Activated T-cell treated with anti-CD3 and anti-CD28 coated beads for 24 hours (primary cell): ENCODE results near the gene ZNF195.
"Not testable (repeated sequence)": the region's sequence is repeated elsewhere in the genome, so short reads cannot be mapped to it uniquely, and the experiment has no call there.

Source experiments
- DNase-seq: peaks from one replicate; pipeline ENCODE4 v3.0.0-alpha.2; 2020; ENCODE audit warnings: low read depth

ZNF195 gene

GRCh38 chr11:3347127-3347526, 31.8 kb downstream of the ZNF195 start:
- DNase-seq: no peak

- DNase-seq: no peak
These were observed 32.4 kb downstream of the ZNF195 start for GRCh38 chr11:3346587-3346986.

GRCh38 chr11:3345736-3346135, 33.2 kb downstream of the ZNF195 start:
- no peak for DNase-seq

GRCh38 chr11:3344327-3345174, 34.4 kb downstream of the ZNF195 start:
- no peak for DNase-seq

GRCh38 chr11:3342709-3343108, 36.2 kb downstream of the ZNF195 start:
- DNase-seq: no peak

DNA sequence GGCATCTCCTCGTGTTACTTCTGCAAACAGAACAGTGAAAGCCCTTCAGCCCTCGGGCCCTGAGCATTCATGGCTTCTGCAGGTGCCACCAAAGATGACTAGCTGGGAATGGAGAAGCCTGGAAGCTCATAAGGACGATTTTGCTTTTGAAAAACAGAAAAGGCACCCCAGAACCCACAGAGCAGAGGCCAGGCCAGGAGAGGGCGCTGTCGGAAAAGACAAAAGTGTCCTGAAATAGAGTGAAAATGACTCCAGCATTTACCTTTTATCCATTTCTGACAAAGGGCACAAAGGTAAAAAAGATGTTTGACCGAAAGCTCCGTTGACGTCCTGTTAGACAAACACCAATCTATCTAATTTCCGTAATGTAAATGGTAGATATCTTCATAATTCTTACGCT, 37.6 kb downstream of the ZNF195 start:
- DNase-seq: peak; percentile 41

- DNase-seq: no peak
These were observed 38.9 kb downstream of the ZNF195 start for GRCh38 chr11:3340025-3340424.

DNA sequence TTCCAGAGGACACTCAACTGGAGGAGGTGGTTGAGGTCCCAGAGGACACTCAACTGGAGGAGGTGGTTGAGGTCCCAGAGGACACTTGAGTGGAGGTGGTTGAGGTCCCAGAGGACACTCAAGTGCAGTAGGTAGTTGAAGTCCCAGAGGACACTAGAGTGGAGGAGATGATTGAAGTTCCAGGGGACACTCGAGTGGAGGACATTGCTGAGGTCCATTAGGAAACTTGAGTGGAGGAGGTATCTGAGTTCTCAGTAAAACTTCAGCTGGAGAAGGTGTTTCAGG, 39.7 kb downstream of the ZNF195 start:
- DNase-seq: no peak

DNA sequence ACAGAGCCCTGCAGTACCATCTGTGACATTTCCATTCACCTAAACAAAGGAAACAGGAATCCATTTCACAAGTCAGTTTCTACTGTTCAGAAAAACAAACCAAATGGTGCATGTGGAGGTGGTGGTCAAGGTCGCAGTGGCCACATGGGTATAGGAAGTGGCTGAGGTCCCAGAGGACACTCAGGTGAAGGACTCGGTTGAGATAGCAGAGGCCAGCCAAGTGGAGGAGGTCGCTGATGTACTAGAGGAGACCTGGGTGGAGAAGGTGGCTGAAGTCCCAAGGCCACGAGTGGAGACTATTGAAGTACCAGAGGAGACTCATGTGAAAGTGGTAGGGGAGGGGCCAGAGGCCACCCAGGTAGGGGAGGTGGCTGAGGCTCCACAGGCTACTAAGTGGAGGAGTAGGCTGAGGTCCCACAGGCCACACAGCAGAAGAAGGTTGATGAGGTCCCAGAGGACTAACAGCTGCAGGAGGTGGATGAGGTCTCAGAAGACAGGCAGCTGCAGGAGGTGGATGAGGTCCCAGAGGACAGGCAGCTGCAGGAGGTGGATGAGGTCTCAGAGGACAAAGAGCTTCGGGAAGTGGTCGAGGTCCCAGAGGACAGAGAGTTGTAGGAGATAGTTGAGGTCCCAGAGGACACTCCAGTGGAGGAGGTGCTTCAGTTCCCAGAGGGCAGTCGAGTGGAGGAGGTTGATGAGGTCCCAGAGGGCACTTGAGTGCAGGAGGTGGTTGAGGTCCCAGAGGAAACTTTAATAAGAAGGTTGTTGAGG, 40.2 kb downstream of the ZNF195 start:
- DNase-seq: no peak

- not testable (repeated sequence) for DNase-seq
These were observed 42.5 kb downstream of the ZNF195 start for GRCh38 chr11:3336420-3336819.

DNA sequence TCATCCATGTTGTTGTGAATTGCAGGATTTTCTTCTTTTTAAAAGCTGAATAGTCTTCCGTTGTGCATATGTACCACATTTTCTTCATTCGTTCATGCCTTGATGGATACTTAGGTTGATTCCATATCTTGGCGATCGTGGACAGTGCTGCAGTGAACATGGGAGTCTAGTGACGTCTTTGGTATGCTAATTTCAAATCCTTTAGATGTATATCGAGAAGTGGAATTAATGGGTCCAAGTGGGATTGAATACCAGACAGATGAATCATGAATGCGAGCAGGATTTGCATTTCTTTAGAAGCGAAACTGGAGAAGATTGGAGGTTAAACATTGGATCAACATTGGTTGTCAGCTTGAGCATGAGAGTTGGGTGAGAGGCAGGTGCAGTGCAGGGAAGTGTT, 45.8 kb downstream of the ZNF195 start:
- not testable (repeated sequence) for DNase-seq

- not testable (repeated sequence) for DNase-seq
These were observed 47.9 kb downstream of the ZNF195 start for GRCh38 chr11:3331078-3331477.

- DNase-seq: not testable (repeated sequence)
These were observed 48.9 kb downstream of the ZNF195 start for GRCh38 chr11:3330064-3330463.

DNA sequence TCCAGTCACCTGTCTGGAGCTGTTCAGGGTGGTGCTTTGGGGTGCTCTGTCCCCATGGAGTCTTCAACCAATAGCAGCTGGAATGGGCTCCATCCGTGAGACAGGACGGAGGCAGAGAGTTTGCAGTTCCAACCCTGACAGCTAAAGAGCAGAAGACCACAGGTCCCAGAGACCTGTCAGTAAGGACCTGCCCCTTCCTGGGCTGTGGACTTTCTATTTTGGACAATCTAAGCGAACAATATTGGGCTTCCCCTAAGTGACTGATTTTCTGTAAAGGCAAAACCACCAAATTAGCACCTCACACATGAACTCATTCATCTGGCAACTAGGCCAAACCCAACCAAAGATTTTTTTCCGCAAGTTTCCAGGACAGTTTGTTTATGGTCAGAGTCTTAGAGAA, 50.4 kb downstream of the ZNF195 start:
- DNase-seq: not testable (repeated sequence)

GRCh38 chr11:3326450-3326849, 52.5 kb downstream of the ZNF195 start:
- DNase-seq: not testable (repeated sequence)

DNA sequence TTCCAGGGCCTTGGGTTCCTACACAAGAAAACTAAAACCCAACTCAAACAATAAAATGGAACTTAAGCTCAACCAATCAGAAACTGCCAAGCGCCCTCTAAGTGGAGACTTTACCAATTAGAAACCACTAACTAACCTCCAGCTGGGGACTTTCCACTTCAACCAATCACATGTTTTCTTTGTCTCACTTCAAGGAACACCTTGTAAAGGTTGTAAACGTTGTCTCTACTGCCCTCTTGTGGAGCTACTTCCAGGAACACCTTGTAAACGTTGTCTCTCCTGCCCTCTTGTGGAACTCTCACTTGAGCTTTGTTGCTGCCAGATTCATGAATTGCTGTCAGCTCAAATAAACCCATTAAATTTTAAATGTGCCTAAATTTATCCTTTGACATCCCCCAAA, 54.2 kb downstream of the ZNF195 start:
- not testable (repeated sequence) for DNase-seq
